C4-2B (cell line): ENCODE results near the gene CACNA1S.
A peak's percentile ranks its signal among the peaks of the same experiment; 100 is the strongest.

ENCODE experiments used
- ZFX ChIP-seq: fragments of 450-650 bp; IDR thresholded peaks from 2 replicates; pipeline ENCODE4 v1.6.1; 2017
- TF ChIP-seq, protein P1 (sequence below): fragments of 450-650 bp; conservative IDR thresholded peaks from 2 replicates; pipeline ENCODE4 v1.5.1; 2017; ENCODE audit warnings: mild to moderate bottlenecking

DNA sequence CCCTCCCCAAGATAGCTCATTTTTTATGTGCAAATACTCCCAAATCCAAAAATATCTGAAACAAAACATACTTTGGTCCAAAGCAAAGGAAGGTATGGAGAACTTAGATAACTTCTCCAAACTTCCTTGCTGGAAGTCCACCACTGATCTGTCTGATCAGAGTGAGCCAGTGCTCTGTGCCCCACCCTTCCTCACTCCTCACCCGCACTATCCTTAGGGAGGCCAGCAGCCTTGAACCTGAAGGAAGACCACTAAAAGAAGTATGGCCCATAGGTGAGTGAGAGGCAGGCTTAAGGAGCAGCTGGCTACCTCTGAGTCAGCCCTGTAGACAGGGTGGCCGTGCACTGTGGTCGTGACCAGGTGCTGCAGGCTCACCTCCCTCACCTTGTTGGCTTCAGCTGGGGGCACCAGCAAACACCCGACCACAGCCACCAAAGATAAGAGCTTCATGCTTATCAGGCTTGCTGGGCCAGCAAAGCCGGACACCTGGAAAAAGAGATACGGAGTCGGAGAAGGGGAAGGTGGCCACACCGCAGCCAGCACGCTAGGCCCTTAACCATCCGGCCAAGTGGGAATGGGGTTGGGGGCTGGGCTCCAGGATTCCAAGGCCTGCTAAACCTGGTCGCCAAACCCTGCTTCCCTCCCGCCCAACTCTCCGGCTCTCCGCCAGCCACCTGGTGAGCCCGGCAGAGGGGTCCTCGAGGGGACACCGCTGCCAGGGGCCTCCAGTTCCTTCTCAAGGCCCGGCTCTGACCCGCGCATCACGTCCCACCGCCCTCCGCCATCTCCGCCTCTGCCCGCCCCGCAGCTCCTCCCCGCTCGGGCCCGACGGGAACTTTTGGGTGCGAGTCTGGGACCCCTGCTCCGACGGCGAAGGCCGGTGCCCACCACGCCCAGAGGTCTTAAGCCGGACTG is 41.5 kb upstream of the CACNA1S start:
- TF ChIP-seq, protein P1, sequence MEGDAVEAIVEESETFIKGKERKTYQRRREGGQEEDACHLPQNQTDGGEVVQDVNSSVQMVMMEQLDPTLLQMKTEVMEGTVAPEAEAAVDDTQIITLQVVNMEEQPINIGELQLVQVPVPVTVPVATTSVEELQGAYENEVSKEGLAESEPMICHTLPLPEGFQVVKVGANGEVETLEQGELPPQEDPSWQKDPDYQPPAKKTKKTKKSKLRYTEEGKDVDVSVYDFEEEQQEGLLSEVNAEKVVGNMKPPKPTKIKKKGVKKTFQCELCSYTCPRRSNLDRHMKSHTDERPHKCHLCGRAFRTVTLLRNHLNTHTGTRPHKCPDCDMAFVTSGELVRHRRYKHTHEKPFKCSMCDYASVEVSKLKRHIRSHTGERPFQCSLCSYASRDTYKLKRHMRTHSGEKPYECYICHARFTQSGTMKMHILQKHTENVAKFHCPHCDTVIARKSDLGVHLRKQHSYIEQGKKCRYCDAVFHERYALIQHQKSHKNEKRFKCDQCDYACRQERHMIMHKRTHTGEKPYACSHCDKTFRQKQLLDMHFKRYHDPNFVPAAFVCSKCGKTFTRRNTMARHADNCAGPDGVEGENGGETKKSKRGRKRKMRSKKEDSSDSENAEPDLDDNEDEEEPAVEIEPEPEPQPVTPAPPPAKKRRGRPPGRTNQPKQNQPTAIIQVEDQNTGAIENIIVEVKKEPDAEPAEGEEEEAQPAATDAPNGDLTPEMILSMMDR, result no peak
- TF ChIP-seq ZFX, result peak; percentile 92
